GM18870 (cell line): ENCODE measurements around the gene VPREB3.

Source experiments
- ATAC-seq: cut with Tn5 transposase; IDR thresholded peaks from one replicate; pipeline ENCODE4 v1.9.1; 2021; ENCODE audit warnings: moderate library complexity; ENCODE audit not compliant: unreplicated experiment

Gene VPREB3, protein sequence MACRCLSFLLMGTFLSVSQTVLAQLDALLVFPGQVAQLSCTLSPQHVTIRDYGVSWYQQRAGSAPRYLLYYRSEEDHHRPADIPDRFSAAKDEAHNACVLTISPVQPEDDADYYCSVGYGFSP

DNA sequence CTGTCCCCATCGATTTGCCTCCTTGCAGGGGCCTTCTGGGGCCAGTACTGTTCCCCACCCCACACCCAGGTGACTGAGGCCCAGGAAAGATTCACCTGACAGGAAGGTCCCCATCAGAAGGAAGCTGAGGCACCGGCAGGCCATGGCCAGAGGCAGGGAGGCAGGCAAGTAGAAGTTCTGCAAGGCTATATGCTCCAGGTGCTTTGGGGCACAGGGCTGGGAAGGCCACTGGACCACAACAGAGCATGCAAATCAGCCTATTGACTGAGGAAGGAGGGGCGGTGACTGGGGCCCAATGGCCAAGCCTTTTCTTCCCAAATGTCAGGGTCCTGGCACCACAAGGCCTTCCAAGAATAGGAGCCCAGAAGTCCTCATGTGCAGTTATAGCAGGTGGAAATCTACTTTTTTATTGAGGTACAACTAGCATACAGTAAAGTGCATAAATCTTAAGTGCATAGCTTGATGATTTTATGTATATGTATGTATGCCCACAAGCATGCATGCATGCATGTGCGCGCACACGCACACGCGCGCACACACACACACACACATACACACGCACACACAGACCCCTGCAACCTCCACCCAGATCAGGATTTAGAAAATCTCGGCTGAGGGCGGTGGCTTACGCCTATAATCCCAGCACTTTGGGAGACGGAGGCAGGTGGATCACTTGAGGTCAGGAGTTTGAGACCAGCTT lies at the start of gene VPREB3:
Gene VPREB3, minus strand, starts transcription at position 206 of the 700 bp plus-strand sequence. Its CDS starts 62 bp downstream, at position 144.
- ATAC-seq, result no peak

DNA sequence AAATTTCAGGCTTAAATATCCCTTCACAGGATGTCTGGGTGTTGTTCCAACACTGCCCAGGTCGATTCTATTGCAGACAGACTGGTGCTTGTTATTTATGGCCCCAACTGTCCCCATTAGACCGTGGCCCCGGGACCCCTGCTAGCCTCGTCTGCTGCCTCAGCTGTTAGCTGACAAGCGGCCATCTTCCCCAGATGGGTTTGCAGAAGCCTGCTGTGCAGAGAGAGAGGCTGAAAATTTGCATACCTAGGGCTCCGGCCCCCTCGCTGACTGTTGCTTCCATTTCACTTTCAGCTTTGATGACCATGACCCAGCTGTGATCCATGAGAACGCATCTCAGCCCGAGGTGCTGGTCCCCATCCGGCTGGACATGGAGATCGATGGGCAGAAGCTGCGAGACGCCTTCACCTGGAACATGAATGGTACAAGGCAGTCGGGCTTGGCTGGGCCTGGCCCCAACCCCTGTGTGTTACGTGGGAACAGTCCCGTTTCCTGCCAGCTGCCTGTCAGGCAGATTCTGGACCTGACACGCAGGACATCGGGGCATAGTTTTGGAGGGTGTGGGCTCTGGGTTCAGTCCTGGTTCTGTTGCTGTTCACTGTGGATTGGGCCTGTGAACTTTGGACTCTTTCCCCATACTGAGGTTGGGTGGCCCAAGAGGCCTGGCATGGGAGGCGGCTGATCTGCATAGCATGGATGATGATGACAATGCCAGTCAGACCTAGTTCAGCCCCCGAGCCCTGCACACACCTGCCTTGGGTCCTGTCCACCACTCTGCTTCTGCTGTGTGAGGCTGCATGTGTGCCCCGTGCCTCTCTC lies 49.0 kb upstream of the VPREB3 start:
- ATAC-seq, result no peak

DNA sequence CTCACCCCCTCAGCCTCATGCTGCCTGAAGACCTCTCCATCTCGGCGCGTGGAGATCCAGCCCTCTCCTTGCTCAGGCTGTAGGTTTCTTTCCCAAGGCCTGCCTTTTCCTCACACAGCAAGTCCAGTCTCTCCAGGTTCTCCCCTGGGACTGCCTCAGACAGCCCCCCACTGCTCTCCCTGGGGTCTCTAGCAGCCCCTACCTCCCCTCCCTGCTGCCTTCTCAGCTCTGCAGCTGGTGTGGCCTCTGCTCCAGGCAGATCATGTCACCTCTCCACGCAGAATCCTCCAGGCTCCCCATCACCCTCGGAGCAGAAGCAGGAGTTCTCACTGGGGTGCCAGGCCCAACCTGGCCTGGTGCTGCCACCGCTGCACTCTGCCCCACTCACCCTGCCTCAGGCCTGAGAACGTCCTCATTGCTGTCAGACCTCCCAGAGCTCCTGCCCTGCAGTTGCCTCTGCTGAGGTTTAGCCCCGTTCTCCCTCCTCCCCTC lies 47.7 kb upstream of the VPREB3 start:
- ATAC-seq, result no peak

DNA sequence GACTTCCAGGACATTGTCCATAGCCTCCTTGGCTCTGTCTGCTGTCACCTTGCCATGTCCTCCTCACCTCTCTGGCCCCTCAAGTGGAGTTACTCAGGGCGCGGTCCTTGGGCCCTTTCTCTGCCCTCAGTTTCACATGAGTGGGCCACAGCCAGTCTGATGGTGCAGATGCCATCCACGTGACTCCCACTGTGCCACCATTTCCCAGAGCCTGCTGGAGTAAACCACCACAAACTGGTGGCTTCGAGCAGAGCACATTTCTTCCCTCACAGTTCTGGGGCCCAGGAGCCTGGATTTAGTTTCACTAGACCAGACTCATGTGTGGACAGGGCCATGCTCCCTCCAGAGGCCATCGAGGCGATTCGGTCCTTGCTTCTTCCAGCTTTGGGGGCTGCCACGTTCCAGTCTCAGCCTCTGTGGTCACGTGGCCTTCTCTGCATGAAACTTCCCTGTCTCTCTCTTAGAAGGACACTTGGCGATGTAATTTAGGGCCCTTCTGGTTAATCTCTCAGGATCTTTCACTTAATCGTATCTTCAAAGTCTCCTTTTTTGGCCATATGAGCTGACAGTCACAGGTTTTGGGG lies 47.1 kb upstream of the VPREB3 start:
- ATAC-seq, result no peak

DNA sequence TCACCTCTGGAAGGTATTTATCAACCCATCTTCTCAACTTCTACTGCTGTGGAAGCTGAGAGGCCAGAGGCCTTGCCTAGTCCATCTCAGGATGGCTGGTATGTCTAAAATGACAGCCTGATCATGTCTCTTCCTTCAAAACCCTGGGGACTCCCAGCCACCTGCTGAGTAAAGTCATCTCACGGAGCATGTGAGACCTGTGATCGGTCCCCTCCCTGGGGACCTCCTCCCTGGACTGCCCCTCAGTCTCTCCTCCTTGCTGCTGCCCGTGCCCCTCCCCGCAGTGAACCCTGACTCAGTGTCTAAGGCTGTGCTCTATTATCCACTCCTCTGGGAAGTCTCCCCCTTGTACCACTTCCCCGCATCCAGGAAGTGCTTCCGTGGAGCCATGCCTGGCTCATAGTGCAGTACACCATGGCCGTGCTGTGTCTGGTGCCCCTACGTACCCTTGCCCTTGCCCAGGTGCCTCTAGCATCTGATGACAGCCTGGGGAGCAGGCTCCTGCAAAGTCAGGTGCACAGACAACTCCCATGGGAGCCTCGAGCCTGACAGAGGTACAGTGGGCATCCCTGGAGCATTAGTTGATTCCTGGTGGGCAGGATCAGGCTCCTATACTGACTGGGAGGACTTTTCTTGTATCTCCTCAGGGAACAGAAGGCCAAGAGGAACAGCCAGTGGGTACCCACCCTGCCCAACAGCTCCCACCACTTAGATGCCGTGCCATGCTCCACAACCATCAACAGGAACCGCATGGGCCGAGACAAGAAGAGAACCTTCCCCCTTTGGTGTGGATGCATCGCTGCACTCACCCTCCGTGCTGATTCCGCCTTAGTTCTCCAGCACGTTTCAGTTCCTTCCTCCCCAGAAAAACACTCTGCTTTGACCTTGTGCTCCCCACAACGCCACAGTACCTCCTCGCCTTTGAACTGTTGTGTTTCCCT lies 46.3 kb upstream of the VPREB3 start:
- no peak for ATAC-seq

DNA sequence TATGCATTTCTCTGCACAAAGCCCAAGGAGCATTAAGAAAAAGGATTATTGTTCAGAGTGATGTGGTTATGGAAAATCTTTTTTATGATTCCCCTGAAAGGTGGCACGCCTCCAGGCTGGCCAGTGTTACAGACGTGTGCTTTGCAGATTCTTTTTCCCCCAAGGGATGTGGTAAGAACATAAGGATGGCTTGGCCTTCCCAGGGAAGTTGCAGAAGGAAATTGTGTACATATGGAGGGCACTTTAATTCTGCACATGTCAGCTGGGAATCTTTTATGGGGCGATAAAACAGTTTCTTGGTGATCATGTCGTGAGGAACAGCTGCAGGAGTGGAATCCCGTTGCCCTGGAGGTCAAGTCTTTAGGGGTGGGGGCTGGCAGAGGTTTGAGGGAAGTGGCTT lies 42.2 kb upstream of the VPREB3 start:
- ATAC-seq, result no peak

DNA sequence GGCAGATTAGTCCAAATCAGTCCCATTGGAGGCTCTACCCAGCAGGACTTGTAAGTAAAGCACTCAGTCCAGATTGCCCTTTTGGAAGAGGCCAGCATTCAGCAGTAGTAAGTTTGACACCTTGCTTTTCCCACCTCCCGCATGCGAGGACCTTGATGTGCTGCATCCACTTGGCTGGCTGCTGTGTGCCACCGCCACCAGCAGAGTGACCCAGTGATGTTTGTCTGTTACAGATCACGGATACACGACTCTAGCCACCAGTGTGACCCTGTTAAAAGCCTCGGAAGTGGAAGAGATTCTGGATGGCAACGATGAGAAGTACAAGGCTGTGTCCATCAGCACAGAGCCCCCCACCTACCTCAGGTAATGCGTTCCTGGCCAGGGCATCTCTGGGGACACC lies 39.1 kb upstream of the VPREB3 start:
- no peak for ATAC-seq

DNA sequence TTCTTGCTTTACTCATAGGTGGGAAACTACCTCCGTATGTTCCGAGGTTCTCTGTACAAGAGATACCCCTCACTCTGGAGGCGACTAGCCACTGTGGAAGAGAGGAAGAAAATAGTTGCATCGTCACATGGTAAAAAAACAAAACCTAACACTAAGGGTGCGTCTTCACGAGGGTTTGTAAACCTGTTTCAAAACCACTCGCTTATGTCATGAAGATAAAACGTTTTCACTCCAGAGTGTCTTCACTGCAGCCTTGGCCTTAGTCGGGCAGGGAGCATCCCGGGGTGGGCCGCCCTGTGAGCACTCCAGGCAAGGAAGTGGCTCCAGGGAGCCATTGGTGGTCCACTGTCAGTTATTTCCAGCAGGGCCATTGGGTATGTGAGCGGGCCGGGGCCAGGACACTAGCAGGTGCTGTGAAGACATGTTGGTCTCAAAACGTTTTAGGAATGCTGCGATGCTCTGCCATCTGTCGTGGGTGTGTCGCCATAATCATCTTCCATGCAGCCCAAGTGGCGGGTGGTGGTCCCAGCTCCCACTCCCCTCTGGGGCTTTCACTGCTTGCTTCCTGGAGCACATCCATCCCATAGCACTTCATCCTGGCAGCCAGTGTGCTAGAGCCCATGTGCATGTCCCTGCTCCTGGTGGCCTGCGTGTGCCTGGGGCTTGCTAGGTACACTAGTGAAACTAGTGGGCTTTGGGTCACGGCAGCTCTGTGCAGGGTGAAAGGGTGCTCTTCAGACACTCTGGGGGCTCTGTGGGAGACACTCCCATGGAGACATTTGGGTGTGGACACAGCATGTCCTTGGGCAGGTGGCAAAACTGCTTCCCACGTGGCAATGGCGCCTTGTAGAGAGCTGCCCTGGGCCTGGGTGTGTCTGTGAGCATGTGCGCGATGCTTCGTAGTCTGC lies 37.8 kb upstream of the VPREB3 start:
- ATAC-seq, result no peak

DNA sequence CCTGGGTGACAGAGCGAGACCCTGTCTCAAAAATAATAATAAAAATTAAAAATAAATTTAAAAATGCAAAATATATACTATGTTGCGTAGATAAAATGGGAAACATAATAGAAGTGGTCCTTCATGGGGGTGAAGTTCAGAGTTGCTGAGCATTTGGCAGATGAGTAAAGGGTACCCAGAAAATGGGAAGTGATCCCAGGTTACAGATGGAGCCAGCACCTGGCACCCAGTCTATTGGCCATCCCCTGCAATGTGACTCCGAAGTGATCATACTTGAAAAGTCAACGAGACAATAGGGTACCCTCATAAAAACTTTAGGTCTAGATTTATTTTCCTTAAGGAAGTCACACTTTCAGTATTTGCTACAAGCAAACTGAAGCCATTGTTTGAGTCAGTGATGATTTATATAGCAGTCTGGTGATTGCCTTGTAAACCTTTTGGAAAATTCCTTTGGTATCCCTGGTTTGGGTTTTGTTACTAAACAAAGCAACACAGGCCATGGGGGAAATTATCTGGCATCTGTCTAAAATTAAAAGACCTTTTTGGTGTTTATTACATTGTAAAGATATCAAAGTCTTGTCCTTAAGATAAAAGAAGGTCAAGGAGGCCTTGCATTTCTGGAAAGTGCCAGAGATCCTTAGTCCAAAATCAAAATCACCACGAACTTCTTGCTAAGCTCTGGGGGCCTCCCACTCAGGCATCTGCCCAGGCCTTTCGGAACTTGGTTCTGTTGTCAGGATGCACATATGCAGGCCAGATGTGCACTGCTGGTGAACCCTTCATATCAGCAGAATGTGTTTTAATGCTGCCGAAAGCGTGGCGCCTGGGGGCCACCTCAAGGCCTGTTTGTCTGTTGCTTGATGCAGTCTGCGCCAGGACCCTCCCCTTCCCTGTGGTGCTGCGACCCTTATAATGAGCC lies 36.9 kb upstream of the VPREB3 start:
- no peak for ATAC-seq

DNA sequence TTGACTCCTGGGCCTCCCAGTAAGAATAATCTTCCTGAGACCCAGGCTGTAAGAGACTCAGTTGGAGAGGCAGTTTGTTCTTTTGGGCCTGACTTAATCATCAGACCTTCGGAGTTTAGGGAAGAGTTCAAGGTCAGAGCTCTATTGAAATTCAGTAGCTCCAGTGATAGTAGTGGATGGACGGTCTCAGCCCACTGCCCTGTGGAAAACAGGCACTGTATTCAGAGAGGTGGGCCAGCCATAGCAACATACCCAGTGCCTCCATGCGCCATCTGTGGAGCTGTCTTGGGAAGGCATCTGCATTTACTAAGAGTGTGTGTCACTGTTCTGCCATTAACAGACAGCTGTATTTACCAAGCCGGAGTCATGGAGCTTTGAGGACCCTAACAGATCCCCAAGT lies 35.4 kb upstream of the VPREB3 start:
- no peak for ATAC-seq

DNA sequence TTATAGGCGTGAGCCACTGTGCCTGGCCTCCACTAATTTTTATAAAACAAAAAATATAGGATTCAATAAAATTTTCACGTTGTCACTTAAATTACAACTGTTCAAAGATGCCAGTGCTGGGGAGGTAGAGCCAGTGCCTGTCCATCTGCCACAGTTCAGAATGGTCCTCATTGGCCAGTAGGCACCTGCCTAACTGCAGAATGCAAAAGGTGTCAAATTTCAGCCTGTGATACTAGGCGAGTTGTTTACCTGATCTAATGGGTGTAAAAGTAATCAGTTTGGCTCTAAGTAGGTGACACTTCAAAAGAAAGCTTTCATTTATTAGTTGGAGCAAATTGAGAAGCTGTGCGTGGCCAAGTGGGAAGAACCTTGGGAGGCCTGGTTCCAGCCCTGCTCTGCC lies 34.9 kb upstream of the VPREB3 start:
- no peak for ATAC-seq

DNA sequence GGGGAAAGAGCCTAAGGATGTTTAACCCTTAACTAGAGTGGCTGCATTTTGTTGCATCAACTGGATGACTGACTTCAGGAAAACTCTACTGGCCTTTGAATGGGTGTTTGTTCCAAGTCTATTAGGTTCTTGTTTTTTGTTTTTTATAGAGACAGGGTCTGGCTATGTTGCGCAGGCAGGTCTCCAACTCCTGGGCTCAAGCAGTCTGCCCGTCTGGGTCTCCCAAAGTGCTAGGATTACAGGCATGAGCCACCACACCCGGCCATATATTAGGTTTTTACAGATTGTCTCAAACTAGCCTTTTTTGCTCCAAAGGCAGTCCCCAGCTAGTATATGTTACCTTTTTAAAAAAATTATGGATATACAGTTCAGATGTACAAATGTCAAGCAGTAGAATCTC lies 33.7 kb upstream of the VPREB3 start:
- no peak for ATAC-seq

DNA sequence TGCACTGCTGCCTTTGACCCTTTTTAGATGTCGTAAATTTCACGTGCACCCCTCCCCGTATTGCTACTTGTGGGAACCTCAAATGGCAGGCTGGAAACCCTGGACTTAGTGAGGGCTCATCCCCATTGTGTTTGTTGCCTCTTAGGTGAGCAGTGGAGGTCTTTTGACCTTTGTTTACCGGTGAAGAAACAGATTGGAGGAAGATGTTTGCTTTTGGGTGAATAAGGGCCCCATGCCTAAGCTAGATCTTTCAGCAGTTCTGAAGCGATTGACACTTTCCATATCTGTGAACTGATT lies 33.3 kb upstream of the VPREB3 start:
- peak; percentile 3 for ATAC-seq

DNA sequence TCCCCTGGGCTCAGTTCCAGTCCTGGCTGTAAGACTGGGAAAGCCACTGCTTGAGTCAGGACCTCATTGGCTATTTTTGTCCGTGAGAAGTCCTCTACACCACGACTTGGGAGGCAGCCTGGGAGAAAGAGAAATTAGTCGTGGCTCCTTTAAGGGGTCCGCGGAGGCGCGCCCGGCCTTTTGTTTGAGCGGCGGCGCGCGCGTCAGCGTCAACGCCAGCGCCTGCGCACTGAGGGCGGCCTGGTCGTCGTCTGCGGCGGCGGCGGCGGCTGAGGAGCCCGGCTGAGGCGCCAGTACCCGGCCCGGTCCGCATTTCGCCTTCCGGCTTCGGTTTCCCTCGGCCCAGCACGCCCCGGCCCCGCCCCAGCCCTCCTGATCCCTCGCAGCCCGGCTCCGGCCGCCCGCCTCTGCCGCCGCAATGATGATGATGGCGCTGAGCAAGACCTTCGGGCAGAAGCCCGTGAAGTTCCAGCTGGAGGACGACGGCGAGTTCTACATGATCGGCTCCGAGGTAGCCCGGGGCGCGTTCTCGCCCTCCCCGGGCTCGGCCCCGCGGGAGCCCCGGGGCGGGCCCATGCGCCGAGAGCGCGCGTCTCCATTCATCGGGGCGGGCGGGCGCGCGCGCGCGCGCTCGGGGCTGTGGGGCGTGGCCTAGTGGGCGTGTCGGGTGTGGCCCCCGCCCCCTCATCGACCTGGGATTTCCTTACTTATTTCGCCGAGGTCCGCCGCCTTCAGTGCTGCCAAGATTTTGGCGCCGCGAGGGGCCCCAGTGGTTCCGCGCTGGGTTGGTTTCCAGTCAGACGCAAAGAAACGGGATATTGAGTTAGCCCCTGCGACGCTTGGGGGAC lies 32.8 kb upstream of the VPREB3 start, which contains the start of gene SMARCB1:
Gene SMARCB1, plus strand, starts transcription at position 215 of the 848 bp plus-strand sequence. Its CDS starts 204 bp downstream, at position 419.
- ATAC-seq, result peak; percentile 46

DNA sequence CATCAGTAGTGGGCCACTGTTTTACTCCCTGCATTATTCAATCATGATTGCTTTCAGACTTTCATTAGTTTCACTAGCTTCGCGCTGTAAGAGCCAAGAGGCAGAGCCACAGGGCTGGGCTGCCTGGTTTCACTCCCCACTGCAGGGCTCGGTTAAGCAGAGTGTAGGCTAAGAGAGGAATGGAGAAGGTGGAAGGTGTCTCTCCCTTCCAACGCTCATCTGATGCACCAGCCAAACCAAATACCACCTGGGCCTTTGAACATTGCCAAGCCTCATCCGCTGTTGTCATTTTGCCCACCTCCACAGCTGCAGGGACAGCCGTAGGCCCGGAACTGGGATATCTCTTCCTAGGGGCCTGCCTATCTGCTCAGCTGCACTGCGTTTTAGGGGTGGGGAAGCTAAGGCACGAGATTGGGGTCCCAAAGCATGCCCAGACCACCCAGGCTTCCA lies 32.1 kb upstream of the VPREB3 start:
- ATAC-seq, result no peak

DNA sequence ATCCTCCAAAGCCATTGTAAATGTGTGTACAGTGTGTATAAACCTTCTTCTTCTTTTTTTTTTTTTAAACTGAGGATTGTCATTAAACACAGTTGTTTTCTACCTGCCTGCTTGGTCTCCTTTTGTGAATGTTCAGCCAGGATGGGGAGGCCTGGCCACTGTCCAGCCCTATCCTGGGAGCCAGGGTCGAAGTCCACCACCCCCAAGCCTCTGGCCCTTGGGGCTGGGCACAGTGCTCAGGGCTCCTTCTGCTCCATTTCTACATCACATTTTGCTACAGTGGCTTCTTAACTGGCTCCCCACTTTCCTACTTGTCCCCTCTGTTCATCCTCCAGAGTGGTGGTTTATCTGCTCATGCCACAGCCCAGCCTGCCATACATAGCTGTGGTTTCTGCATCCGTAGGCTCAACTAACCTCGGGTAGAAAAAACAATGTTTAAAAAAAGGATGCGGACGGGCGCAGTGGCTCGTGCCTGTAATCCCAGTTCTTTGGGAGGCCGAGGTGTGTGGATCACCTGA lies 30.0 kb upstream of the VPREB3 start:
- no peak for ATAC-seq
